Hepatocyte (in vitro differentiated cells): ENCODE measurements around the gene ATP1A2. TPM values are rescaled to one million over a fixed set of nuclear protein-coding genes. Genes with fewer than 3 reads are reported as not detected.

ENCODE experiments used
- DNase-seq: peaks from one replicate; pipeline ENCODE4 v3.0.0-alpha.2; 2016; ENCODE audit warnings: low spot score
- H2AFZ ChIP-seq: fragments of 200-600 bp; sonication (generic); 2 replicates; pipeline ENCODE4 v1.6.0; 2016; ENCODE audit warnings: antibody characterized with exemption, mild to moderate bottlenecking
- H3K27ac ChIP-seq: fragments of 200-600 bp; sonication (generic); 2 replicates; pipeline ENCODE4 v1.5.1; 2016; ENCODE audit warnings: mild to moderate bottlenecking
- H3K27me3 ChIP-seq: fragments of 200-600 bp; sonication (generic); 2 replicates; pipeline ENCODE4 v1.6.1; 2016
- H3K36me3 ChIP-seq: fragments of 200-600 bp; sonication (generic); replicated peaks from 2 replicates; pipeline ENCODE4 v1.5.1; 2016; ENCODE audit warnings: low read depth; ENCODE audit not compliant: insufficient read depth
- H3K4me1 ChIP-seq: fragments of 200-600 bp; sonication (generic); 2 replicates; pipeline ENCODE4 v1.5.1; 2016; ENCODE audit warnings: mild to moderate bottlenecking, moderate library complexity; ENCODE audit not compliant: insufficient read depth
- H3K4me2 ChIP-seq: fragments of 200-600 bp; sonication (generic); 2 replicates; pipeline ENCODE4 v1.6.0; 2016
- H3K4me3 ChIP-seq: fragments of 200-600 bp; sonication (generic); 2 replicates; pipeline ENCODE4 v1.5.1; 2016; ENCODE audit warnings: mild to moderate bottlenecking
- H3K79me2 ChIP-seq: fragments of 200-600 bp; sonication (generic); 2 replicates; pipeline ENCODE4 v1.6.0; 2017; ENCODE audit warnings: mild to moderate bottlenecking
- H3K9me2 ChIP-seq: fragments of 200-600 bp; sonication (generic); replicated peaks from 2 replicates; pipeline ENCODE4 v1.6.0; 2017; ENCODE audit warnings: mild to moderate bottlenecking; ENCODE audit not compliant: insufficient read depth
- H3K9me3 ChIP-seq: fragments of 200-600 bp; sonication (generic); 2 replicates; pipeline ENCODE4 v1.5.1; 2016; ENCODE audit warnings: low read depth, mild to moderate bottlenecking
- H4K20me1 ChIP-seq: fragments of 200-600 bp; sonication (generic); 2 replicates; pipeline ENCODE4 v1.6.0; 2016; ENCODE audit warnings: mild to moderate bottlenecking; ENCODE audit not compliant: insufficient read depth, poor library complexity, severe bottlenecking
- EZH2 ChIP-seq: fragments of 200-600 bp; sonication (generic); IDR thresholded peaks from 2 replicates; pipeline ENCODE4 v1.6.1; 2016; ENCODE audit warnings: antibody characterized with exemption, mild to moderate bottlenecking, borderline replicate concordance
- EZH2phosphoT487 ChIP-seq: fragments of 200-600 bp; sonication (generic); IDR thresholded peaks from one replicate; pipeline ENCODE4 v1.6.1; 2018; ENCODE audit warnings: antibody characterized with exemption, mild to moderate bottlenecking, low read depth, moderate library complexity; ENCODE audit not compliant: unreplicated experiment, severe bottlenecking
- WGBS: methylation state at CpG from one replicate; pipeline ENCODE4 v1.1.6; 2016; ENCODE audit warnings: low lambda C conversion rate; ENCODE audit errors: missing lambda C conversion rate; 5-methylcytosine and 5-hydroxymethylcytosine counted together
- polyA plus RNA-seq: library from polyadenylated mRNA; unstranded; fragments of >200 nt; fragmentation: Nextera tagmentation; extraction: Ambion mirVana; gene quantifications from 2 replicates; pipeline ENCODE4 v1.2.1, GENCODE V29; 2016
- total RNA-seq: library from RNA; depleted of rRNA; stranded (reverse); fragments of >200 nt; gene quantifications from 2 replicates; pipeline ENCODE4 v1.2.3, GENCODE V29; 2014
- TF ChIP-seq, protein P1 (sequence below): fragments of 200-600 bp; sonication (generic); IDR thresholded peaks from 2 replicates; pipeline ENCODE4 v1.5.1; 2016; ENCODE audit warnings: antibody characterized with exemption, mild to moderate bottlenecking; ENCODE audit not compliant: poor library complexity

Gene ATP1A2
- total and polyA plus RNA-seq, 2 experiments from 2014 or later: 1.5 to 2.9 TPM

DNA sequence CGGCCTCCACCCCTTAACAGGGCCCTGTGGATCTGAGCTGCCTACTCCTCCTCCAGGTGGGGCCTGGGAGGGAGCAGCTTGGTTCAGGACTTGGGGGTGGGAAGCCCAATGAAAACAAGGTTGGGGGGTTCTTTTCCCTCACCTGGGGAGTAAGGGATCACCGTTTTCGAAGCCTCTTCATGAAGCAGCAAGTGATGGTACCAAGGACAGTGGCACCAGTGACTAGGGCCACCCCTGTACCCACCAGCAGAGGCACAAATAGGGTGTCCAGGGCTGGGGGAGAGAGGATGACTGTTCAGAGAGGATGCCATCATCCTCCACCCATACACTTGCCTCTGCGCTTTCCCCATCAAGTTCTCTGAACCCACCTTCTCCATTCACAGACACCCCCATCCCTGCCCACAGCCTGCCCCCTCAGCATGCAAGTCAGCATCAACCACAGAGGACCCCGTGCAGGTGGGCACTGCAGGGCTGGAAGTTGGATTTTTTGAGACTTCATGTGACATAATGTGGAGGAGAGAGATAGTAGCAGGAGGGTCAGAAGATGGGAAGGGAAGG, 23.8 kb upstream of the ATP1A2 start:
- H3K36me3 ChIP-seq: no peaks in the 10 kb centered on the region

DNA sequence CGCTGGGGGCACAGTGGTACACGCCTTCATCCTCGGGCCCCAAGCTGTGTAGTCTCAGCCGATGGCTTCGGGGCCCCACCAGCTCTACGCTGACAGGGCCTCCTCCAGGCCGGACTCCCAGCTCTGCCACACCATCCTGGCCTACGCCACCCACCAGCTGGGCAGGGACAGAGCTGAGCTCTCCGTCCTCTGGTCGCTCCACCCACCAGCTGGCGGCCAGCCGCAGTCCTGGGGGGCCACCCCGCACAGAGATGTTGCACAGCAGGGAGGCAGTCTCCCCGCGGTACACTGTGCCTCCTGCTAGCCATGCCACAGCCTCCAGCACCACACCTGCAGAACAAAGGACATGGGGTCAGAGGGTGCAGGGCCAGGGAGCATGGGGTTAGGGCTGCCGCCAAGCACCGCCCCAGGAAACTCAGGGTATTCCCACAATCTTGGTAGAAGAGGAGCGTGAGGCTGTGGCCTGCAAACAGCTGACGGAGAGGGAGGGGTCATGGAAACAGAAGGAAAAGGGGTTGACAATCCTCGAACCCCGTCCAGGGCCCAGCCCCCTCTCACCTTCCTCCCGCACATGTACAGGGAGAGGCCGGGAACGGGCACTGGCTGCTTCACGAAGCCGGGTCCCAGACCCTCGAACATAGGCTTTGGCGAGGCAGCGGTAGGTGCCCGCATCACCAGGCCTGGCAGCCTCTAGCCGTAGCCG, 23.0 kb upstream of the ATP1A2 start:
- Histone ChIP-seq H3K9me2 (no peaks in the 10 kb centered on the region), H3K27me3 (no peaks in the 10 kb centered on the region), H3K4me1 (peaks cover 11% of the 10 kb centered on the region), H3K27ac (no peak overlapping the region), H3K4me3 (no peak overlapping the region), H3K9me3 (no peaks in the 10 kb centered on the region), H3K79me2 (peaks cover 12% of the 10 kb centered on the region), H3K4me2 (no peak overlapping the region), H4K20me1 (no peaks in the 10 kb centered on the region), H2AFZ (no peak overlapping the region), H3K36me3 (no peaks in the 10 kb centered on the region)
- TF ChIP-seq EZH2: no peak
- TF ChIP-seq, protein P1, sequence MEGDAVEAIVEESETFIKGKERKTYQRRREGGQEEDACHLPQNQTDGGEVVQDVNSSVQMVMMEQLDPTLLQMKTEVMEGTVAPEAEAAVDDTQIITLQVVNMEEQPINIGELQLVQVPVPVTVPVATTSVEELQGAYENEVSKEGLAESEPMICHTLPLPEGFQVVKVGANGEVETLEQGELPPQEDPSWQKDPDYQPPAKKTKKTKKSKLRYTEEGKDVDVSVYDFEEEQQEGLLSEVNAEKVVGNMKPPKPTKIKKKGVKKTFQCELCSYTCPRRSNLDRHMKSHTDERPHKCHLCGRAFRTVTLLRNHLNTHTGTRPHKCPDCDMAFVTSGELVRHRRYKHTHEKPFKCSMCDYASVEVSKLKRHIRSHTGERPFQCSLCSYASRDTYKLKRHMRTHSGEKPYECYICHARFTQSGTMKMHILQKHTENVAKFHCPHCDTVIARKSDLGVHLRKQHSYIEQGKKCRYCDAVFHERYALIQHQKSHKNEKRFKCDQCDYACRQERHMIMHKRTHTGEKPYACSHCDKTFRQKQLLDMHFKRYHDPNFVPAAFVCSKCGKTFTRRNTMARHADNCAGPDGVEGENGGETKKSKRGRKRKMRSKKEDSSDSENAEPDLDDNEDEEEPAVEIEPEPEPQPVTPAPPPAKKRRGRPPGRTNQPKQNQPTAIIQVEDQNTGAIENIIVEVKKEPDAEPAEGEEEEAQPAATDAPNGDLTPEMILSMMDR: no peak
- no peak for TF ChIP-seq EZH2phosphoT487
- no peak for DNase-seq
- WGBS: 94% methylated on average over 30 of the region's 32 CpGs

More for the DNA sequence above, 23.8 kb upstream of the ATP1A2 start:
- no peak for TF ChIP-seq EZH2
- no peak for TF ChIP-seq EZH2phosphoT487
- no peak overlapping the region for H3K4me2 ChIP-seq
- H2AFZ ChIP-seq: no peak overlapping the region
- WGBS: 100% methylated on average over 5 of the region's 5 CpGs
- H3K4me1 ChIP-seq: peaks cover 4% of the 10 kb centered on the region
- H3K9me2 ChIP-seq: no peaks in the 10 kb centered on the region
- no peak overlapping the region for H3K4me3 ChIP-seq
- H3K79me2 ChIP-seq: peaks cover 5% of the 10 kb centered on the region
- DNase-seq: no peak
- H3K27me3 ChIP-seq: no peaks in the 10 kb centered on the region
- no peak overlapping the region for H3K27ac ChIP-seq
- no peaks in the 10 kb centered on the region for H4K20me1 ChIP-seq
- no peaks in the 10 kb centered on the region for H3K9me3 ChIP-seq

DNA sequence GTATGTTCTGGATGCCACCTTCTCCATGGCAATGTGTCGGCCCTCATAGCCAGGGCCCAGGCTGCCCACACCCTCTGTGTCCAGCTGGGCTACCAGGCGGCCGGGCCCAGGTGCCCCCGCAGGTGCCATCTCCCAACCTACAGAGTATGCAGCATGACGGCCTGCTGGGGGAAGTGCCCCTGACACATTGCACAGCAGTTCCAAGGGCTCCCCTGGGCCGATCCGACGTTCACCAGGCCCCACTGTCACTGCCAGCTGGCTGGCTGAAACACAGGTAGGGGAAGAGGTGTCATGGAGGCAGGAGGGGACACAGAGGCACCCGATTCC, 22.5 kb upstream of the ATP1A2 start:
- WGBS: 91% methylated on average over 7 of the region's 9 CpGs
- no peaks in the 10 kb centered on the region for H3K9me3 ChIP-seq
- H3K36me3 ChIP-seq: no peaks in the 10 kb centered on the region
- H4K20me1 ChIP-seq: no peaks in the 10 kb centered on the region
- H3K27me3 ChIP-seq: no peaks in the 10 kb centered on the region
- no peak overlapping the region for H3K4me3 ChIP-seq
- no peak for DNase-seq
- TF ChIP-seq EZH2: no peak
- no peak overlapping the region for H3K27ac ChIP-seq
- H2AFZ ChIP-seq: no peak overlapping the region
- peaks cover 17% of the 10 kb centered on the region for H3K79me2 ChIP-seq
- no peaks in the 10 kb centered on the region for H3K9me2 ChIP-seq
- no peak overlapping the region for H3K4me2 ChIP-seq
- peaks cover 13% of the 10 kb centered on the region for H3K4me1 ChIP-seq

DNA sequence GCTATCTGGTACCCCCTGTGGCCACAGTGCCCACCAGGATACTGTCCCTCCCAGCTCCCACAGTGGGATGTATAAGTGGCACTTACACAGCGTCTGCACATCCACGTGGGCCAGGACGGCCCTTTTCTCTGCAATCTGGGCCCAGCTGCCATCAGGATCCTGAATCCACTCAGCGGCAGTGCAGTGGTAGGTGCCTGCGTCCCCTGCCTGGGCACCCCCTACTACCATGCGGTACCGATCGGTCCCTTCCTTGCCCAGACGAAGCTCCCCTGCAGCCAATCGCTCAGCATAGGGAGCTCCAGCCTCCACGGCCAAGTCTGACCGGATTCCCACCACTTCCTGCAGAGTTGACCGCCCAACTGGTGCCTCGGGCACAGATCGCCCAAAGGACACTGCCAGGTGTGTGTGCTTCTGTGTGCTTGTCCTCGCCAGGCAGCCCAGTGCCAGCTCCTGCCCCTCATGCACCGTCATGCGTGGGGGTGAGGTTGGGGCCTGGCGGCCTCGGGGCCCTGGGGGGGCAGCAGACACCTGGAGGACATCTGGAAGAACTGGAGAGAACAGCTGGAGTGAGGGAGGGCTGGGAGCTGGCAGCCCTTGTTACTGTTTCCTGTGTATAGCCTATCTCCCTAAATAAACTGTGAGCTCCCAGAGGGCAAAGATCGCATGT, 21.8 kb upstream of the ATP1A2 start:
- 94% methylated on average over 21 of the region's 21 CpGs for WGBS
- Histone ChIP-seq H3K79me2 (peaks cover 18% of the 10 kb centered on the region), H2AFZ (no peak overlapping the region), H3K27me3 (no peaks in the 10 kb centered on the region), H3K36me3 (no peaks in the 10 kb centered on the region), H4K20me1 (no peaks in the 10 kb centered on the region), H3K4me3 (no peak overlapping the region), H3K9me2 (no peaks in the 10 kb centered on the region), H3K4me2 (no peak overlapping the region), H3K27ac (no peak overlapping the region), H3K9me3 (no peaks in the 10 kb centered on the region), H3K4me1 (peaks cover 13% of the 10 kb centered on the region)
- no peak for DNase-seq
- no peak for TF ChIP-seq EZH2phosphoT487

DNA sequence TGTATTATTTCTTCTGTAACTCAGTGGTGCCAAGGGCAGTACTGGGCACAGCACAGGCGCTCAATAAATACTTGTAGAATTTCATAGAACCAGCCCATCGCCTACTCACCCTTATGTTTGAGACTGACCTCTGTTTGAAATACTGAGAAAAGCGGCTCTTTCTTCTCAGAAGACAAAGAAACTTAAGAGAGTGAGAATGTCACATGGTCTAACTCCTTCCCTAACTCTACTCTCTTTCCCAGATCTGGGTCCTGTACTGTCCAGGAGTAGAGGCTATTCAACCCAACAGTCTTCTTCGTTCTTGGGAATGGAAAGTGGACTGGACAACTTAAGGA, 21.3 kb upstream of the ATP1A2 start:
- Histone ChIP-seq H3K27ac (no peak overlapping the region), H3K9me2 (no peaks in the 10 kb centered on the region), H2AFZ (no peak overlapping the region), H3K4me2 (no peak overlapping the region), H3K4me3 (no peak overlapping the region), H3K79me2 (peaks cover 18% of the 10 kb centered on the region), H3K4me1 (peaks cover 13% of the 10 kb centered on the region), H3K36me3 (no peaks in the 10 kb centered on the region), H3K9me3 (no peaks in the 10 kb centered on the region), H3K27me3 (no peaks in the 10 kb centered on the region), H4K20me1 (no peaks in the 10 kb centered on the region)
- no peak for DNase-seq
- 97% methylated on average over 4 of the region's 4 CpGs for WGBS
- no peak for TF ChIP-seq EZH2
- no peak for TF ChIP-seq EZH2phosphoT487
- TF ChIP-seq, protein P1: no peak
